Measurements from ENCODE around the gene PTPRN.

DNA sequence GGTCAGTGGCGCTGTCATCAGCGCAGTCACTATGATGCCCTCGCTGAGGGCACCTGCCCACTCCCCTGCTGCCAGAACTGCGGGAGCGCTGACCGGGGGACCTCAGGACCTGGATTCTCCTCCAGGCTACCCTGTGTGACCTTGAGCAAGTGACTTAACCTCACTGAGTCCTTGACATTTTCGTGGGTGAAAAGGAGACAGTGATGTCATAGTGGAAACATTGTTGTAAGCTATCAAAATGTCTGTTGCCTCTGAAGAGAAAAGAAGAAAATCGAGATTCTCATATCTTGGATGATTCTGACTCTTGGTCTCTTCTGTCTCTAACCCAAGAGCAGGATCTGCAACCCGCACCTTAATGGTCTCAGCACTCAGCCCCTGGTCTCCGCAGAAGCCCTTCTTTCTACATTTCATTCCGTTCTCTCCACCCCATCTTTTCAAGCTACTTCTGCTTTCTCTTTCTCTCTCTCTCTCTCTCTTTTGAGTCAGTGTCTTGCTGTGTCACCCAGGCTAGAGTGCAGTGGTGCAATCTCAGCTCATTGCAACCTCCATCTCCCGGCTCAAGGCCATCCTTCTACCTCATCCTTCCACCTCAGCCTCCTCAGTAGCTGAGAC is 54.5 kb downstream of the PTPRN start:
- TF ChIP-seq, protein P1, sequence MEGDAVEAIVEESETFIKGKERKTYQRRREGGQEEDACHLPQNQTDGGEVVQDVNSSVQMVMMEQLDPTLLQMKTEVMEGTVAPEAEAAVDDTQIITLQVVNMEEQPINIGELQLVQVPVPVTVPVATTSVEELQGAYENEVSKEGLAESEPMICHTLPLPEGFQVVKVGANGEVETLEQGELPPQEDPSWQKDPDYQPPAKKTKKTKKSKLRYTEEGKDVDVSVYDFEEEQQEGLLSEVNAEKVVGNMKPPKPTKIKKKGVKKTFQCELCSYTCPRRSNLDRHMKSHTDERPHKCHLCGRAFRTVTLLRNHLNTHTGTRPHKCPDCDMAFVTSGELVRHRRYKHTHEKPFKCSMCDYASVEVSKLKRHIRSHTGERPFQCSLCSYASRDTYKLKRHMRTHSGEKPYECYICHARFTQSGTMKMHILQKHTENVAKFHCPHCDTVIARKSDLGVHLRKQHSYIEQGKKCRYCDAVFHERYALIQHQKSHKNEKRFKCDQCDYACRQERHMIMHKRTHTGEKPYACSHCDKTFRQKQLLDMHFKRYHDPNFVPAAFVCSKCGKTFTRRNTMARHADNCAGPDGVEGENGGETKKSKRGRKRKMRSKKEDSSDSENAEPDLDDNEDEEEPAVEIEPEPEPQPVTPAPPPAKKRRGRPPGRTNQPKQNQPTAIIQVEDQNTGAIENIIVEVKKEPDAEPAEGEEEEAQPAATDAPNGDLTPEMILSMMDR (optimal IDR thresholded peaks at IDR 0.05 in 1 of 3, IDR thresholded peaks at IDR 0.05 in 1 of 3, conservative IDR thresholded peaks at IDR 0.05 in 1 of 3; ENCODE audit: extremely low read depth in 1 of 3, insufficient read depth in 2 of 3, low read length in 3 of 3), result no peak
- no peak for TF ChIP-seq EZH2 (IDR thresholded peaks at IDR 0.05; ENCODE audit: low read length)

Data from keratinocyte (primary cell).